GM18517 (cell line): ENCODE results near the gene TACC2.

Experiments used
- ATAC-seq: cut with Tn5 transposase; IDR thresholded peaks from one replicate; pipeline ENCODE4 v1.9.1; 2021; ENCODE audit warnings: mild to moderate bottlenecking, moderate library complexity; ENCODE audit not compliant: unreplicated experiment

TACC2 gene

GRCh38 chr10:122244001-122244975 is 255.3 kb downstream of the TACC2 start:
- ATAC-seq, result no peak

- ATAC-seq, result no peak
These were observed 256.2 kb downstream of the TACC2 start for GRCh38 chr10:122245136-122245535.

- ATAC-seq, result no peak
These were observed 256.9 kb downstream of the TACC2 start for GRCh38 chr10:122245897-122246296.

GRCh38 chr10:122246830-122247520 is 258.0 kb downstream of the TACC2 start:
- ATAC-seq, result no peak

DNA sequence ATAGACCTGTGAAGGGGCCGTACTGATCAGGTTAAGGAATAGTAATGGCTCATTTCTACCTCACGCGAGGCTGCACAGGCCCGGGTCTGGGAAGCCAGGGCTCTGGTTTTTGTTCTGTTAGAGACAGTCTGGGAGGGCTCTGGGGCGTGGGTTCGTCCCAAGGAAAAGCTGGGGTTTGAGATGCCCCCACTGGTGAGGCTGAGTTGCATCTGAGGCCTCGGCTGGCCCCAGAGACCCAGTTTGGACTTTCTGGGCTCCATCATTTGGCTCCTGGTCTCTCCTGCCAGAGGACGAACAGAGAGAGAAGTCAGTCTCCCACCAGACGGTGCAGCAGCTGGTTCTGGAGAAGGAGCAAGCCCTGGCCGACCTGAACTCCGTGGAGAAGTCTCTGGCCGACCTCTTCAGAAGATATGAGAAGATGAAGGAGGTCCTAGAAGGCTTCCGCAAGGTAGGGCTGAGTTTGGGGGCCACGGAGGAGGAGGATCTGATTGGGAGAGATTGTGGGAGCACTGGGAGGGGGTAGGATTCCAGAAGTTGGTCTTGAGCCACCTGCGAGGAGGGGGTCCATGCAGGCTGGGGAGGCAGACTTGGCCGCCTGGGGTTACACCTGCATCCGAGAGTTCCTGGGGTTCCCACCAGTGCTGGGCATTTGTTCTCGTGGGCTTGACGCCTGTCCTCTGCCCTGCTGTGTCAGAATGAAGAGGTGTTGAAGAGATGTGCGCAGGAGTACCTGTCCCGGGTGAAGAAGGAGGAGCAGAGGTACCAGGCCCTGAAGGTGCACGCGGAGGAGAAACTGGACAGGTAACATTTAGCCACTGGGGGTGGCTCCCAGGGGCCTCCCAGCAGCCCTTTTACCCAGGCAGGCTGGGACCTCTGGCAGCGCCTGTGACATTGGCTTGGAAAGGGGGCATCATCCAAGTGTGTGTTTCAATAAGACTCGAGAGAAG is 259.7 kb downstream of the TACC2 start:
- ATAC-seq, result no peak

DNA sequence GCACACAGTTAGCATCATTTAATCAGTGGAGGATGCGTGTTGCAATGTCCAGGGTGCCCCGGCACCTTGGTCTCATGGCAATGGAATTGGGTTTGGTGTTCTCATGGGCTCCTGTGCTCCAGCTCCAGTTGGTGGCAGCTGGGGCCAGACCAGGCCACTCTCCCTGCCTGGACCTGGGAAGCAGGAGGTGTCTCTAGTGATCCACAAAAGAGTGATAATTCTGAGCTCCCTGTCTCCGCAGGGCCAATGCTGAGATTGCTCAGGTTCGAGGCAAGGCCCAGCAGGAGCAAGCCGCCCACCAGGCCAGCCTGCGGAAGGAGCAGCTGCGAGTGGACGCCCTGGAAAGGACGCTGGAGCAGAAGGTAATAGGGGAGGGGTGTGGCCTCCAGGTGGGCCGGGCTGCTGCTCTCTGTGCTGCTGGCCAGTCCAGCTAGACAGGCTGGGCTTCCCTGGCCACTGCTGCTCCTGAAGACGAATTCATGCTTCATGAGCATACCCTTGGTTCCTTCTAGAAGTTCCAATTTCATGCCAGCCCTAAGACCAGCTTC is 260.4 kb downstream of the TACC2 start:
- no peak for ATAC-seq

DNA sequence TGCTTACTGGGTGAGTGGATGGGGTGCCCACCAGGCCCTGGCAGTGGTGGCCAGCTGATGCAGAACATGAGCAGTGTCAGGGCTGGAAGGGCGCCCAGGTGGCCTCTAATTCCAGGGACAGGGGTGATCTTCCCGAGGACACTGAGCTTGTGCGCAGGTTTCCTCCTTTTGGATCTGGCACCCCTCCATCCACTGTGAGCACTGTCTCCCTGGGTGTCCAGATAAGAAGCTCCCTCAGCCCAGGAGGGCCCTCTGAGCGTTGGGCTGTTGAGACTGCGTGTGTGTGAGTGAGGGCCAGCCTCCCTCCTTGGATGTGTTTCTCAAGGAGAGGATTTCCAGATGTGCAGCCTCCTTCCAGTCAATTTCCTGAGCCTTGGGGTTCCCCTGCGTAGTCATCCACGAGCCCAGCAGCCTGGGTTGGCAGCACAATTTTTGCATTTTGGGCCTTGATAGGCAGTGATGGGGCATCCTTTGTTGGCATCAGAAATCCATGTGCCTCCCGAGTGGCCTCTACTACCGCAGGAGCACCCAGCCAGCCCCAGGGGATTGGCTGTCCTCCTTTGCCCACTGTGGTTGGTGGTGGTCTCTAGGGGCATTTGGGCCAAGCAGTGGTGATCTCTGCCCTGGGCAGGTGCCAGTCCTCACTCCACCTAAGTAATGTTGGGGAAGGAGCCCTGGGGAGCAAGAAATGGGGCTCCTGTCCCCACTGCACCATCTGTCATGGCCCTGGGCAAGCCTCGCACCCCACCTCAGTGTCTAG is 261.2 kb downstream of the TACC2 start:
- no peak for ATAC-seq

DNA sequence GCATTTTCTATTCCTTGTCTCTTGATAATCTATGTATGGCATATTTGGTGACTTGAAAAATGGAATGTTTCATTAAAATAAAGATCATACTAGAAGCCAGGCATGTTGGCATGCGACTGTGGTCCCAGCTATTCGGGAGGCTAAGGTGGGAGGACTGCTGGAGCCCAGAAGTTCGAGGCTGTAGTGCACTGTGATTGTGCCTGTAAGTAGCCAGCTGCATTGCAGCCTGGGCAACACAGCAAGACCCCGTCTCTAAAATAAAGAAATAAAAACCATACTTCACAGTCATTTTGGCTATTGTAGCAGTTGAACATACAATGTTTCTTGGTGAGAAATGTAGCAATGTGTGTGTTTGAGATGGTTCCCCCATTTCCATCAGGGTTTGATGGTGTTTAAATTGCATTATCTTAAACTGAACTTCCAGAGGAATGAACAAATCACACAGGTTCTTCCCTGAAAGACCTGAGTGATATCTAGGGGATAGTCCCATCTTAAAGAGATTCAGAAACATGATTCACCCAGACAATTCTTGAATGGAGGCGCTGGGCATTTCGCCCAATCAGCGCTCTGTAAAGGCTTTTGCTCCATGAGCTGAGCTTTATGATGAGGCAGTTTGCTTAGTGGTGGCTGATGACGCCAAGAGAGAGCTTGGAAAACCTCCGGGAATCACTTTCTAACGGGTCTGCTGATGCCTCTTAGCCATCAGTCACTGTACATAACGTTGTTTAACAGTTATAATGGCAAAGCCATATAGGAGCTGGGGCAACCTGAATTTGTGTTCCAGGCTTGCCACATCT is 262.7 kb downstream of the TACC2 start:
- no peak for ATAC-seq

- ATAC-seq, result no peak
These were observed 263.8 kb downstream of the TACC2 start for GRCh38 chr10:122252805-122253204.

DNA sequence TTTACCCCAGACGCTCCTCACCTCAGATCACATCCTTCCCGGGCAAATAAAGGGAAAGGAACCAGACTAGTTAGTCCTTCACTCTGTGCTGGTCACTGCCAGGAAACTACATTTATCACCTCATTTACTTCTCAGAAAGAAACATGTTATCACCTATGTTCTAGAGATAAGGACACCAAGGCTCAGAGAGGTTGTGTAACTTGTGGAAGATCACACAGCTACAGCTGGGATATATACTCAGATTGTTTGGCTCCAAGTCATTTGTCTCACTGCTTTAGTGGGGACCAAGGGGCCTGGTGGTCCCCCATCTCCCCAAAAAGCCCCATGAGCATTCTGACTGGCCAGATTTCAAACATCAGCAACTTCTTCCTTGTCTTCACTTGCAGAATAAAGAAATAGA is 264.6 kb downstream of the TACC2 start:
- ATAC-seq, result no peak

- no peak for ATAC-seq
These were observed 265.9 kb downstream of the TACC2 start for GRCh38 chr10:122254831-122255230.

GRCh38 chr10:122255509-122256301 is 266.7 kb downstream of the TACC2 start:
- no peak for ATAC-seq

DNA sequence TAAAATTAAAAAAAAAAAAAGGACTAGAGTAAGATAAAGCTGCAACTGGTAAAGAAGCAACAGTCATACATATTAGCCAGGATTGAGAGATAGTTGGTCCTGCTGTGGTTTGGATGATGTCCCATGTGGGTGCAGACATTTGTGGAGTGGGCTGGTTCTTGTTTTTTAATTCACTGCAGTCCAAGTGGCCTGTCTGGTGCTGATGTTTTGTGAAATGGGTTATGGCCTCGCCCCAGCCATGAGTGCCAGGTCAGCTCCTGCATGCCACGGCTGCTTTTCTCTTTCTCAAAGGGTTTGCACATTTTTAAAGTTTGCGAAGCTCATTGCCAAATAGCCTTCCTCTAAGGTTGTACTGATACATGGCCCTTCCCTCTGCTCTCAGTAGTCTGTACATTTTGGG is 268.1 kb downstream of the TACC2 start:
- ATAC-seq, result no peak

DNA sequence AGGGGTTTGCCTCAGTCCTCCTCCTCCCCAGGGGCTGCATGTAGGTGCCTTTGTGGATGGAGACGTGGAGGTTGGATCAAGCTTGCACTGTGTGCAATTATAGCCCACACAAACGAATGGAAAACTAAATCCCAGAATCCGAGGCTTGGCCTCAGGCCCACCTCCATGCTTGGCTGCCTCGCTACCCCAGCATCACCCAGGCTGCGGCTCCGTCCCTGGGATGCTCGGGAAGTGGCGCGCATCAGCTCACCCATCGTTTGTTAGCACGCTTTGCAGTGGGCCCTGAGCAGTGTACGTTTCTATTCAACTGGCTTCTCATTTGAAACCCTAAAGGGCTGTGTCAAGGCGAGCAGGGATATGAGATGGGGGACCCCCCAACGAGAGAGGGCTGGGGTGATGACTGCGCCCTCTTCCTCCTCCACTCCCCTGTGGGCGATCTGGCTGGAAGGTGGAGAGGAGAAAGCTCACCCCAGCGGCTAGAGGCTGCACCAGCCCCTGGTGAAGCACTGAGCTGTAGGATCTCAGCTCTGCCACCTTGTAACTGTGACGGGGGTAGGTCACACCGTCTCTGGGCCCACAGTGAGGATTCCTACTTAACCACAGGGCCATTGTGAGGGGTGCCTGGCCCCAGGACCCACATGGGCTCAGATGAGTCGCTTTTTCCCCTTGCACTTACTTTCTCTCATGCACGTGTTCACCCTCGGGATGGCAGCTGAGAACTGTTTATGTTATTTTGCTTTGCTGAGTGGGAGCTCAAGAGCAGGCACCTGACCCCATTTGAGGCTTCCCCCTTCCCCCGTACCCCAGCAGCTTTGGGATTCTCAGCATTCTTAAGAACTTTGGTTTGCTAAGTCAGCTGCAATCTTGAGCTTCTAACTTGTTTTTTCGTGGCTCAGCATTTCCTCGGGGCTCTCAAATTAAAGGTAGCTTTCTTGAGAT is 269.4 kb downstream of the TACC2 start:
- no peak for ATAC-seq

- no peak for ATAC-seq
These were observed 270.1 kb downstream of the TACC2 start for GRCh38 chr10:122259075-122259466.

DNA sequence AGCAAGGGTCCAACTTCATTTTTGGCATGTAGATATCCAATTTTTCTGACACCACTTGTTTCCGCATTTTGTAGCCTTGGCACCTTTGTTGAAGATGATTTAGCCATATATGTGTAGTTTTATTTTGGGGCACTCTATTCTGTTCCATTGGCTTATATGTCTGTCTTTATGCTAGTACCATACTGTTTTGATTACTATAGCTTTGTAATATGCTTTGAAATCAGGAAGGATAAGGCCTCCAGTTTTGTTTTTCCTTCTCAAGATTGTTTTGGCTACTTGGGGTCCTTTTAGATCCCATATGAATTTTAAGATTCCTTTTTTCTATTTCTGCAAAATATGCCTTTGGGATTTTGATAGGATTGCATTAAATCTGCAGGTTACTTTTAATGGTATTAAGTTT is 272.6 kb downstream of the TACC2 start:
- no peak for ATAC-seq

DNA sequence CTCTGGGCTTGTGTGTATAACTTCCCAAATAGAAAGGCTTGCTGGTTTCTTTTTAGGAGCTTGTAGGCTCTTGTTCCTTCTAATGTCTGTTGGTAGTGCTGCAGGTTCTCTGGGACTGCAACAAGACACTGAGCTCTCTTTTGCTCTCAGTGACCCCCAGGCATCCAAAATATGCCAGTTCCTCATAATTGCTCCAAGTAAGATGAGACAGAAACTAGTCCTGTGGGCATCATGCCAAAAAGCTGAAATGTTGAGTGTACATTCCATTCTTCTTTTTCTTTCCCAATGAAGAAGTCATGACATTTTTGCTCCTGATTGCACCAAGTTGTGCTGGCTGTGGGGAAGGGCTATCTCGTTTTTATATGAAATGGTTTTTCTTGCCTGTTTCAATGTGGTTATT is 275.0 kb downstream of the TACC2 start:
- no peak for ATAC-seq
